HG03439 (cell line): ENCODE data around the gene HTR5A.

Experiments
- ATAC-seq: cut with Tn5 transposase; IDR thresholded peaks from one replicate; pipeline ENCODE4 v1.9.1; 2021; ENCODE audit warnings: mild to moderate bottlenecking, moderate library complexity; ENCODE audit not compliant: unreplicated experiment

The HTR5A gene

GRCh38 chr7:155136619-155137243, 66.6 kb downstream of the HTR5A start:
- ATAC-seq = no peak
